H1 (cell line): ENCODE results near the gene KRTAP1-5. TPM values are rescaled to one million over a fixed set of nuclear protein-coding genes. Genes with fewer than 3 reads are reported as not detected.

Experiments used
- CTCF ChIA-PET: fragments of 300-600 bp; sonication (Branson Sonifier 250); formaldehyde crosslinking; loops from one replicate; lab custom pipeline; 2021; ENCODE audit not compliant: partially characterized antibody; lab: Charles Lee
- POLR2A ChIA-PET: fragments of 300-600 bp; sonication (Branson Sonifier 250); formaldehyde crosslinking; loops from one replicate; lab custom pipeline; 2021; ENCODE audit warnings: inconsistent platforms; ENCODE audit not compliant: partially characterized antibody; lab: Charles Lee
- DNase-seq, 2 experiments: peaks; one replicate each; pipeline versions ENCODE4 v3.0.0 to v3.0.0-alpha.2; 2010 to 2022; ENCODE audit warnings: low spot score in 2 of 2, low read depth in 1 of 2, mixed read lengths in 1 of 2
- FAIRE-seq: peaks from 2 replicates; lab custom pipeline; 2011; peaks lifted over from hg19 to GRCh38; lab: Jason Lieb, UNC
- H2AFZ ChIP-seq: 2 replicates; pipeline ENCODE4 v1.8.1; 2012; ENCODE audit warnings: low read length, inconsistent platforms
- H2AK5ac ChIP-seq: 2 replicates; pipeline ENCODE4 v1.6.1; 2013; ENCODE audit warnings: low read depth, low read length
- H2BK120ac ChIP-seq: replicated peaks from 2 replicates; pipeline ENCODE3; 2013; ENCODE audit warnings: low read depth, low read length, inconsistent platforms
- H2BK12ac ChIP-seq: 2 replicates; pipeline ENCODE4 v1.6.1; 2013; ENCODE audit warnings: low read depth, low read length
- H2BK15ac ChIP-seq: 2 replicates; pipeline ENCODE4 v1.6.1; 2013; ENCODE audit warnings: low read length
- H2BK20ac ChIP-seq: 2 replicates; pipeline ENCODE4 v1.6.1; 2013; ENCODE audit warnings: low read length
- H2BK5ac ChIP-seq: 2 replicates; pipeline ENCODE4 v1.6.1; 2013; ENCODE audit warnings: low read depth, low read length
- H3K14ac ChIP-seq: 2 replicates; pipeline ENCODE4 v1.6.1; 2013; ENCODE audit warnings: inconsistent platforms; ENCODE audit not compliant: insufficient read length
- H3K18ac ChIP-seq: 2 replicates; pipeline ENCODE4 v1.6.1; 2013; ENCODE audit warnings: low read length; ENCODE audit errors: extremely low read depth
- H3K23ac ChIP-seq: 2 replicates; pipeline ENCODE4 v1.6.1; 2013; ENCODE audit warnings: inconsistent platforms; ENCODE audit not compliant: insufficient read length
- H3K23me2 ChIP-seq: 2 replicates; pipeline ENCODE4 v1.6.1; 2013; ENCODE audit warnings: low read depth, low read length
- H3K27ac ChIP-seq: 2 replicates; pipeline ENCODE4 v1.6.1; 2011; ENCODE audit warnings: low read depth, low read length, inconsistent platforms
- H3K27me3 ChIP-seq, 4 experiments: replicated peaks in 1 of 4; 1 replicate in 1 of 4; 2 replicates in 3 of 4; pipeline versions ENCODE4 v1.6.1 to v1.8.1; 2011 to 2013; ENCODE audit warnings: low read length in 3 of 4, mild to moderate bottlenecking in 3 of 4, inconsistent platforms in 2 of 4, mixed read lengths in 2 of 4, moderate library complexity in 1 of 4; ENCODE audit not compliant: control insufficient read depth in 3 of 4, insufficient read depth in 3 of 4; ENCODE audit errors: extremely low read depth in 1 of 4
- H3K36me3 ChIP-seq, 4 experiments: 2 replicates each; pipeline versions ENCODE4 v1.6.1 to v1.8.1; 2011 to 2013; ENCODE audit warnings: mild to moderate bottlenecking in 4 of 4, low read length in 3 of 4, moderate library complexity in 2 of 4, control low read depth in 1 of 4, inconsistent platforms in 1 of 4; ENCODE audit not compliant: insufficient read depth in 4 of 4, control insufficient read depth in 2 of 4
- H3K4ac ChIP-seq: replicated peaks from 2 replicates; pipeline ENCODE3; 2013; ENCODE audit warnings: low read length, low read depth, mixed read lengths, inconsistent platforms; ENCODE audit not compliant: insufficient read length
- H3K4me1 ChIP-seq, 4 experiments: replicated peaks in 1 of 4; 1 replicate in 1 of 4; 2 replicates in 3 of 4; pipeline versions ENCODE4 v1.6.1 to v1.8.1; 2011 to 2013; ENCODE audit warnings: low read length in 3 of 4, inconsistent platforms in 2 of 4, mixed read lengths in 1 of 4; ENCODE audit not compliant: insufficient read depth in 4 of 4, control insufficient read depth in 3 of 4
- H3K4me2 ChIP-seq, 2 experiments: 2 replicates each; pipeline versions ENCODE4 v1.6.1 to v1.8.1; 2011 to 2013; ENCODE audit warnings: low read depth in 2 of 2, low read length in 2 of 2, control low read depth in 1 of 2, inconsistent platforms in 1 of 2, mild to moderate bottlenecking in 1 of 2; ENCODE audit not compliant: insufficient read depth in 1 of 2
- H3K4me3 ChIP-seq, 4 experiments: fragments of 200-600, 300-600 bp in 1 of 4; sonication (generic), shearing (Covaris generic), sonication (Bioruptor Twin) in 1 of 4; 2 replicates each; pipeline versions ENCODE4 v1.5.1 to v1.8.1; 2011 to 2016; ENCODE audit warnings: low read length in 4 of 4, low read depth in 3 of 4, control low read depth in 2 of 4, inconsistent platforms in 2 of 4, mild to moderate bottlenecking in 2 of 4, mixed read lengths in 1 of 4, moderate library complexity in 1 of 4; ENCODE audit not compliant: insufficient read depth in 2 of 4; ENCODE audit errors: extremely low read depth in 1 of 4
- H3K56ac ChIP-seq: replicated peaks from 2 replicates; pipeline ENCODE3; 2013; ENCODE audit warnings: low read depth, mild to moderate bottlenecking, mixed read lengths, low read length, inconsistent platforms; ENCODE audit not compliant: insufficient read length
- H3K79me1 ChIP-seq: 2 replicates; pipeline ENCODE4 v1.6.1; 2013; ENCODE audit warnings: low read depth, low read length, control low read depth
- H3K79me2 ChIP-seq, 2 experiments: 2 replicates each; pipeline versions ENCODE4 v1.6.1 to v1.8.1; 2012 to 2013; ENCODE audit warnings: low read length in 2 of 2, mild to moderate bottlenecking in 2 of 2, inconsistent platforms in 1 of 2; ENCODE audit not compliant: insufficient read depth in 2 of 2, control insufficient read depth in 1 of 2
- H3K9ac ChIP-seq, 4 experiments: replicated peaks in 1 of 4; 1 replicate in 1 of 4; 2 replicates in 3 of 4; pipeline versions ENCODE4 v1.6.1 to v1.8.1; 2011 to 2013; ENCODE audit warnings: low read depth in 3 of 4, low read length in 3 of 4, control low read depth in 2 of 4, mild to moderate bottlenecking in 2 of 4, moderate library complexity in 2 of 4, inconsistent platforms in 1 of 4; ENCODE audit errors: extremely low read depth in 1 of 4
- H3K9me3 ChIP-seq, 2 experiments: 2 replicates each; pipeline versions ENCODE4 v1.6.1 to v1.8.1; 2012 to 2013; ENCODE audit warnings: mild to moderate bottlenecking in 2 of 2, moderate library complexity in 2 of 2, control low read depth in 1 of 2, inconsistent platforms in 1 of 2, low read depth in 1 of 2, low read length in 1 of 2, mixed read lengths in 1 of 2; ENCODE audit not compliant: insufficient read depth in 2 of 2
- H4K20me1 ChIP-seq, 2 experiments: replicated peaks in 1 of 2; 2 replicates each; pipeline versions ENCODE3 to v1.8.1; 2011 to 2013; ENCODE audit warnings: inconsistent platforms in 2 of 2, low read length in 2 of 2, mild to moderate bottlenecking in 1 of 2; ENCODE audit not compliant: insufficient read depth in 2 of 2, control insufficient read depth in 1 of 2
- H4K5ac ChIP-seq: 2 replicates; pipeline ENCODE4 v1.6.1; 2013; ENCODE audit warnings: low read length, low read depth, mixed read lengths, inconsistent platforms; ENCODE audit not compliant: insufficient read length
- H4K8ac ChIP-seq: 2 replicates; pipeline ENCODE4 v1.8.0; 2013; ENCODE audit warnings: mild to moderate bottlenecking, moderate library complexity, low read length, inconsistent platforms; ENCODE audit not compliant: insufficient read depth; ENCODE audit errors: extremely low read depth
- H4K91ac ChIP-seq: replicated peaks from 2 replicates; pipeline ENCODE3; 2013; ENCODE audit warnings: low read length, mixed read lengths, inconsistent platforms; ENCODE audit not compliant: insufficient read length
- BRCA1 ChIP-seq: IDR thresholded peaks from 2 replicates; pipeline ENCODE4 v1.6.1; 2012; ENCODE audit warnings: low read depth, low read length, improper control_type of control experiment
- CHD2 ChIP-seq: IDR thresholded peaks from 2 replicates; pipeline ENCODE4 v1.6.1; 2012; ENCODE audit warnings: low read length, improper control_type of control experiment
- CTBP2 ChIP-seq: IDR thresholded peaks from 2 replicates; pipeline ENCODE4 v1.7.0; 2011; ENCODE audit warnings: borderline replicate concordance, mild to moderate bottlenecking, moderate library complexity, mixed read lengths, low read length; ENCODE audit not compliant: insufficient read depth, insufficient read length
- EGR1 ChIP-seq: IDR thresholded peaks from 2 replicates; pipeline ENCODE4 v1.6.1; 2011; ENCODE audit warnings: low read depth, low read length, borderline replicate concordance
- EP300 ChIP-seq, 2 experiments: IDR thresholded peaks; 1 replicate in 1 of 2; 2 replicates in 1 of 2; pipeline ENCODE4 v1.6.1; 2011 to 2012; ENCODE audit warnings: low read depth in 2 of 2, low read length in 2 of 2, mild to moderate bottlenecking in 2 of 2, borderline replicate concordance in 1 of 2, inconsistent platforms in 1 of 2, moderate library complexity in 1 of 2
- EZH2 ChIP-seq: fragments of 200-600 bp; sonication (generic); IDR thresholded peaks from 2 replicates; pipeline ENCODE4 v1.7.1; 2012; ENCODE audit warnings: low read depth, mild to moderate bottlenecking, moderate library complexity, low read length, inconsistent platforms; ENCODE audit not compliant: severe bottlenecking
- HDAC2 ChIP-seq, 2 experiments: fragments of 300-600 bp in 1 of 2; sonication (generic) in 1 of 2; IDR thresholded peaks; 2 replicates each; pipeline ENCODE4 v1.6.1; 2011 to 2012; ENCODE audit warnings: low read depth in 2 of 2, low read length in 2 of 2, mild to moderate bottlenecking in 2 of 2, moderate library complexity in 2 of 2, borderline replicate concordance in 1 of 2, inconsistent platforms in 1 of 2
- PHF8 ChIP-seq: fragments of 200-600 bp; sonication (generic); conservative IDR thresholded peaks from 2 replicates; pipeline ENCODE4 v1.7.1; 2012; ENCODE audit warnings: low read depth, mild to moderate bottlenecking, inconsistent platforms, low read length, moderate library complexity
- RFX5 ChIP-seq: IDR thresholded peaks from 2 replicates; pipeline ENCODE4 v1.6.1; 2011; ENCODE audit warnings: low read depth, low read length, improper control_type of control experiment, borderline replicate concordance
- SP2 ChIP-seq: IDR thresholded peaks from 2 replicates; pipeline ENCODE4 v1.6.1; 2012; ENCODE audit warnings: mild to moderate bottlenecking, low read length, inconsistent platforms
- SRF ChIP-seq: IDR thresholded peaks from 2 replicates; pipeline ENCODE4 v1.6.1; 2011; ENCODE audit warnings: mild to moderate bottlenecking, low read depth, low read length, moderate library complexity
- TBP ChIP-seq: IDR thresholded peaks from 2 replicates; pipeline ENCODE4 v1.6.1; 2011; ENCODE audit warnings: low read depth, low read length, improper control_type of control experiment
- TEAD4 ChIP-seq: IDR thresholded peaks from 2 replicates; pipeline ENCODE4 v1.6.1; 2012; ENCODE audit warnings: low read depth, low read length, inconsistent platforms, mixed read lengths
- ZNF274 ChIP-seq: IDR thresholded peaks from 2 replicates; pipeline ENCODE4 v1.7.0; 2012; ENCODE audit warnings: low read length, borderline replicate concordance; ENCODE audit errors: extremely low read depth
- polyA plus RNA-seq, 7 experiments: library from polyadenylated mRNA; depleted of rRNA in 3 of 7; stranded (reverse) in 5 of 7; unstranded in 2 of 7; fragments of >200 nt in 5 of 7; fragments of 200-250 nt in 2 of 7; gene quantifications; 1 replicate in 5 of 7; 2 replicates in 1 of 7; 4 replicates in 1 of 7; pipeline versions ENCODE4 v1.2.1 to v1.2.3, GENCODE V29; 2011 to 2013; ENCODE audit warnings: missing spikeins in 2 of 7, mixed read lengths in 2 of 7
- total RNA-seq: library from RNA; stranded (reverse); fragmentation: NEBNext Ultra II Directional; extraction: Animal tissue kit (Norgen Biotek cat#: 25700); gene quantifications from 2 replicates; pipeline ENCODE4 v1.2.1, GENCODE V29; 2021

KRTAP1-5 gene
- total and polyA plus RNA-seq, 2 of the 8 experiments (the other 6 are each of a cell fraction or from before 2014, with no cell fraction given) = not detected

- H3K18ac ChIP-seq = no peak overlapping the region
- TF ChIP-seq EP300 (IDR thresholded peaks at IDR 0.05; ENCODE audit: borderline replicate concordance in 1 of 2, low read depth in 2 of 2, low read length in 2 of 2) (no peak), TEAD4 (no peak), SRF (no peak), CHD2 (no peak), EZH2 (no peak), CTBP2 (no peak), PHF8 (no peak), RFX5 (no peak), ZNF274 (no peak), SP2 (no peak), HDAC2 (IDR thresholded peaks at IDR 0.05; ENCODE audit: borderline replicate concordance in 1 of 2, low read depth in 2 of 2, low read length in 2 of 2) (no peak), BRCA1 (no peak), EGR1 (no peak), TBP (no peak)
These were observed 49.8 kb upstream of the KRTAP1-5 start for GRCh38 chr17:41076788-41077187.

More at GRCh38 chr17:41076788-41077187, 49.8 kb upstream of the KRTAP1-5 start:
- H3K4me2 ChIP-seq = no peak overlapping the region
- POLR2A ChIA-PET = no interaction called here
- no peaks in the 10 kb centered on the region for H3K27me3 ChIP-seq
- H3K56ac ChIP-seq = no peak overlapping the region
- H3K36me3 ChIP-seq = no peaks in the 10 kb centered on the region
- H3K79me1 ChIP-seq = no peaks in the 10 kb centered on the region
- H4K20me1 ChIP-seq = no peaks in the 10 kb centered on the region
- no peak overlapping the region for H3K4me3 ChIP-seq
- H3K14ac ChIP-seq = no peak overlapping the region
- H3K23me2 ChIP-seq = no peaks in the 10 kb centered on the region
- no peak overlapping the region for H2BK12ac ChIP-seq
- no peak overlapping the region for H4K5ac ChIP-seq
- no peak overlapping the region for H3K4ac ChIP-seq
- H2AFZ ChIP-seq = no peak overlapping the region
- H2BK20ac ChIP-seq = no peak overlapping the region
- no peak overlapping the region for H3K27ac ChIP-seq
- H2BK5ac ChIP-seq = no peak overlapping the region
- no peak overlapping the region for H3K23ac ChIP-seq
- DNase-seq (no peak), FAIRE-seq (no peak)
- H2AK5ac ChIP-seq = no peak overlapping the region
- no peak overlapping the region for H2BK15ac ChIP-seq
- no peaks in the 10 kb centered on the region for H3K4me1 ChIP-seq
- no peak overlapping the region for H4K91ac ChIP-seq
- no peaks in the 10 kb centered on the region for H3K79me2 ChIP-seq
- CTCF ChIA-PET = no interaction called here
- no peak overlapping the region for H3K9ac ChIP-seq
- H2BK120ac ChIP-seq = no peak overlapping the region
- no peak overlapping the region for H4K8ac ChIP-seq
- H3K9me3 ChIP-seq = no peaks in the 10 kb centered on the region
